T47D (cell line): Measurements from ENCODE around the gene GASK1B.

ENCODE experiments used
- DNase-seq, 2 experiments: peaks; one replicate each; pipeline versions ENCODE4 v3.0.0 to v3.0.0-alpha.2; 2011 to 2012; ENCODE audit warnings: low read depth in 1 of 2, low spot score in 1 of 2
- JUND ChIP-seq: IDR thresholded peaks from 2 replicates; pipeline ENCODE4 v1.6.1; 2012; ENCODE audit warnings: low read depth
- in situ Hi-C: cut with HindIII; loops from 2 replicates; pipeline ENCODE4 v1.10.0; 2016; ENCODE audit warnings: low sequenced_read_pairs, low pct_unique_long_range_greater_than_20kb

The GASK1B gene

GRCh38 chr4:158172261-158173258 lies at the start of gene GASK1B:
Gene GASK1B (minus strand): TSS chr4:158173025. CDS start chr4:158171375, 1,650 bp downstream.
- TF ChIP-seq JUND = no peak
- peak in 1 of 2 experiments; percentile 57 for DNase-seq
- in situ Hi-C loops = no loop called here

DNA sequence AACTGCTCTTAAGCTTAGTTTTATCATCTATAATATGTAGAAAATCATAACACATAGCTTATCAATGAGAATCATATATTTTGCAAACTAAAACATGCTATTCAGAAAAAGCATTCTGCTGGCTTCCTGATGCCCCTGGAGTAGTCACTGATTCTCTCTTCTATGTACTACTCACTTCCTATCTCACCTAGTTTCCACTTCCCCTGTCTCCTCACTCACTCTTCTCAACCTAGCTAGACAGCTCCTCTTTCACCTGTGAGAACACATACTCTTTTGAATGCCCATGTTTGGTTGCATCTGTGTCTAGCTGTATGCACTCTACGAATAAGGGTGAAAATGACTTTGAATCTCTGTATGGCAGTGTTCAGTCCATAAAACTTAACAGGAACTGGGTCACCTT lies 46.8 kb upstream of the GASK1B start:
- DNase-seq = no peak
- in situ Hi-C loops = no loop called here
- no peak for TF ChIP-seq JUND

DNA sequence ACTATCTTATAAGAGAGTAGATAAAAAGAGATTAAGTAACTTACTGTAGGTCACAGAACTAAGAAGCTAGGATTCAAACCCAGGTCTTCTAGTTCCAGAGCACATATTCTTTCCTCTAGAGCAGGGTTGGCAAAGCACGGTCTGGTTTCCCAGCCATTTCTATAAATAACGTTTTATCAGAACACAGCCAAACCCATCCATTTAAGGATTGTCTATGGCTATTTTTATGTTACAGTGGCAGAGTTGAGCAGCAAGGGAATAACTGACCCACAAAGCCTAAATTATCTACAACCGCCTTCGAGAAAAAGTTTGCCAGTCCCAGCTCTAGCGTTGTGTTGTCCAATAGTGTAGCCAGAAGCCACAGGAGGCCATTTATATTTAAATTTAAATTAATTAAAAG lies 44.9 kb upstream of the GASK1B start:
- no peak for DNase-seq
- in situ Hi-C loops = no loop called here
- TF ChIP-seq JUND = no peak

DNA sequence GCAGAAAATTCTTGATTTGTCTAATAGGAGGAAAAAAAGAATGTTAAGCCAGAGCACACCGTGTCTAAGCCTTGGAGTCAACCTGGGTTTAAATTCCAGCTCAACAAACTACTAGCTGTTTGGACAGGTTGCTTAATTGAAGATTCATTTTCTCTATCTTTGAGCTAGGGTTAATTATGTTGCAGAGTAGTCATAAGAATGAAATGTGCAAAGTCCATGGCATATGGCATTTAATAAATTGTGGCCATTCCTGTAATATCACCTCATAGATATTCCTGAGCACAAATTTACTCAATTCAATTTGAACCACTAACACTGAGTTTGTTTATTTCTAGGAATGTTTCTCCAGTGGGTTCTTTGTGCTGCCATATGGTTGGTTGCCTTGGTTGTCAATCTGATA lies 42.0 kb upstream of the GASK1B start:
- TF ChIP-seq JUND = no peak
- in situ Hi-C loops = no loop called here
- DNase-seq = no peak

DNA sequence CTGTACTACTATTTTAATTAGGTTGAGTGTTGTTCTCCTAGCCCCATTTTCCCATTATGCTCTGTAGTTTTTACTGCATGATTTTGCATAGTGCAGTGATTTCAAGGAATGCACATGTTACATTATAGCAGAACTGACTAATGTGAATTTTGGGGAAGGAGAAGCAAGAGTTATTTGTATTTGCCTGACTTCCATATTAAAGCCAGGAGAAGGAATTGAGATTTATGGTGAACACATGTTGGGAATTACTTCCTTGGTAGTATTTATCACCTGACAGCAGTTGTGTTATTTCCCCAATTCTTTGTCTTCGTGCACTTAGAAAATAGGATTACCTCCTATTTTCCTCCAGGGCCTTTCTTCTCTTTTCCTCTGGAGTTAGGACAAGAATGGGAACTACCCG lies 40.6 kb upstream of the GASK1B start:
- no peak for TF ChIP-seq JUND
- in situ Hi-C loops = no loop called here
- no peak for DNase-seq

DNA sequence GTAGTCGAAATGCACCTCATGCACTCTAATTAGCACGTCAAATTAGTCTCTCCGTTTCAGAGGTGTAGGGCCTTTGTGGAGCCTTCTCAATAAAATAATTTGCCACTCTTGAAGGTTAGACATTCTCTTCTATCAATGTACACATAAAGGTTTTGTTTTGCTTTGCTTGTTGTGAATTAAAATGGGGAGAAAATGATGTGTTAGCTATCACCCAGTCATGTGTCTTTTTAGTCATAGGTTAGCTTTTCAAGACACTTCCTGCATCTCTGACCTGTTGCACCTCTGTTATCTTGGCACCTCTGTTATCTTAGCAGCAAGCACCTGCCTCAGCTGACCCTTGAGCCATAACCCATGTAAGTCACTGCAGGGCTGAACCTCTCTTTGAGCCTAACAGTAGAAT lies 38.4 kb upstream of the GASK1B start:
- in situ Hi-C loops = no loop called here
- no peak for TF ChIP-seq JUND
- no peak for DNase-seq

- in situ Hi-C loops = no loop called here
- TF ChIP-seq JUND = no peak
- DNase-seq = peak; percentile 52 to 95
Observed at GRCh38 chr4:158209825-158210807, 37.3 kb upstream of the GASK1B start, which contains the start of gene TMEM144. Gene TMEM144 (plus strand): TSS chr4:158210486. CDS start chr4:158212668, 2,182 bp downstream.

DNA sequence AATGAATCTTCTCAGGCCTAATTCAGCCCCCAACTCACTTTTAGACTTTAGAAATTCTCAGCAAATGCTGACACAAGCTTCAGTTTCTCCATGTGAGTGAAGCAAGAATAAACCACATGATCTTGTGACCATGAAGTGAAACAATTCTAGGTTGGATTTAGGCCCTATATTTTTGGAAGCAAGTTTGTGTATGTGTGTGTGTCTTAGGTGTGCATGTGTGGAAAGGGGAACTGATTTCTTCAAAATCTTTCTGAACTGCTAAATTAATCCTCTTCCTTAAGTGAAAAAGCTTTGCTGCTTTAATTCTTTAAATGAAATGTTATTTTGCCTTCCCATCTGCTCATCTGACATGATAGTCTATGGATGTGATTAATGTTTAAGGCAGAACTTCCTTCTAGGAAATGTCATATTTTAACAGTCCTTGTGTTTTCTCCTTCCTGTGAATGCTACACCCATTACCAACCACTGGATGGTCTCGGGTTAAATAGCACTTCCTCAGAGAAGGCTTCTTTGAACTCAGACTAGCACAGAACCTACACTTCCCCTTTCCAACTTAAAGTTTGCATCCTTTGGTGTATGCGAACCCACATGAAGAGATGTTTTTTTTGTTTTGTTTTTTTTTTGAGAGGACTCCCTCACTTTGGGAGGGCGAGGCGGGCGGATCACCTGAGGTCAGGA lies 36.3 kb upstream of the GASK1B start:
- in situ Hi-C loops = no loop called here
- no peak for TF ChIP-seq JUND
- DNase-seq = no peak

- DNase-seq = no peak
- in situ Hi-C loops = no loop called here
- no peak for TF ChIP-seq JUND
Observed at GRCh38 chr4:158203929-158204328, 31.1 kb upstream of the GASK1B start.

GRCh38 chr4:158203436-158203835 lies 30.6 kb upstream of the GASK1B start:
- no peak for TF ChIP-seq JUND
- in situ Hi-C loops = no loop called here
- no peak for DNase-seq

GRCh38 chr4:158202481-158202880 lies 29.7 kb upstream of the GASK1B start:
- TF ChIP-seq JUND = no peak
- no peak for DNase-seq
- in situ Hi-C loops = no loop called here

- no peak for DNase-seq
- in situ Hi-C loops = no loop called here
- no peak for TF ChIP-seq JUND
Observed at GRCh38 chr4:158201876-158202275, 29.1 kb upstream of the GASK1B start.
